HuH-7 (cell line): ENCODE measurements around the gene ZNF662.
"Not testable (repeated sequence)": the region's sequence is repeated elsewhere in the genome, so short reads cannot be mapped to it uniquely, and the experiment has no call there.

Experiments
- DNase-seq: peaks from one replicate; pipeline ENCODE4 v3.0.0; 2011; ENCODE audit warnings: low spot score

Gene ZNF662

DNA sequence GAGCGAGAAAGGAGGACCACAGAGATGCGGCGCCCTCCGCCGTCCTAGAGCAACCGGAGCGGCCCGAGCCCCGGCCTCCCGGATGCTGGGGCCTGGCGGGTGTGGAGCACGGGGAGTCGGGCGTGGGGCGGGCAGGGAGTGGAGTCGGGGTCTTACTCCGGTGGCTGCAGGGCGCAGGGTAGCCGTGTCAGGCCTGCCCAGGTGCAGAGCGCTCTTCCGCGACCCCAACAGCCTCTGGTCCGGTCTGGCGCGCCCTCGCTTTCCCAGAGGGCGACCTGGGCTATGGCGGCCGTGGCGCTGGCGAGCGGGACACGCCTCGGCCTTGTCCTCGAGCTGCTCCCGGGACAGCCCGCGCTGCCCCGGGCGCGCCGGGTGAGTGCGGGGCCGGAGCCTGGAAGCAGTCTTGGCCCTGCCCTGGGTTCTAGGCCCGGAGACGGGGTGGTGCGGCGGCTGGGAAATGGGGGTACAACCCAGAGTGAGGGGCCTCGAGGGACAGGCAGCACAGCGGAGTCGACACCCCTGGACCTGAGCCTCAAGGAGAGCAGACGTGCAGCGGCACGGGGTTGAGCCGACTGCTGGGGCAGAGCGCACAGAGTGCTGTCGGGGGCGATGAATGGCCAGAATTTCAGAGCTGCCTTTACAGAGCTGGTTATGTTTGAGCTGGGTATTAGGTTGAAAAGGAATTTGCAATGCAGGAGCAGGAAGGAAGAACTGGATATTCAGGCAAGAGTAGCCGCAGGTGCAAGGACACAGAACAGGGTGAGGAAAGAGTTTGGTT, at the start of gene ZNF662:
Gene ZNF662 (plus strand): TSS at position 73 of the 778 bp plus-strand sequence. CDS start 1,973 bp downstream, outside the sequence.
- DNase-seq, result peak; percentile 67

DNA sequence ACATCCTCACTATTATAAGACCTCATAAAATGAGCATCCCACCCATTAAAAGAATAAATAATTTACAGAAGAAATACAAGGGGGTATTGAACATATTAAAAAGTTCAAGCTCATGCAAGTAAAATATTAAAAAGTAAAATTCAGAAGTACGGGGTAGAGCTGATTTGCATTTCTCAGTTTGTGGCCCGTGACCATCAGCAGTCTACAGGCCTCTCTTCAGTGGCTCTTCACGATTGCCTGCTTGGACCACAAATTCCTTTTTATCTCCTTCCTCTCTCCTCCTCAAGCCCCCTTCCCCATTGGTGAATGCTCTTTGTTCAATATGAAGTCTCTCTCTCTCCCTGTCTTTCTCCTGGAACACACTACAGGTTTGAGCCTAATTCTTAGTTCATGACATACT, 49.4 kb upstream of the ZNF662 start:
- no peak for DNase-seq

DNA sequence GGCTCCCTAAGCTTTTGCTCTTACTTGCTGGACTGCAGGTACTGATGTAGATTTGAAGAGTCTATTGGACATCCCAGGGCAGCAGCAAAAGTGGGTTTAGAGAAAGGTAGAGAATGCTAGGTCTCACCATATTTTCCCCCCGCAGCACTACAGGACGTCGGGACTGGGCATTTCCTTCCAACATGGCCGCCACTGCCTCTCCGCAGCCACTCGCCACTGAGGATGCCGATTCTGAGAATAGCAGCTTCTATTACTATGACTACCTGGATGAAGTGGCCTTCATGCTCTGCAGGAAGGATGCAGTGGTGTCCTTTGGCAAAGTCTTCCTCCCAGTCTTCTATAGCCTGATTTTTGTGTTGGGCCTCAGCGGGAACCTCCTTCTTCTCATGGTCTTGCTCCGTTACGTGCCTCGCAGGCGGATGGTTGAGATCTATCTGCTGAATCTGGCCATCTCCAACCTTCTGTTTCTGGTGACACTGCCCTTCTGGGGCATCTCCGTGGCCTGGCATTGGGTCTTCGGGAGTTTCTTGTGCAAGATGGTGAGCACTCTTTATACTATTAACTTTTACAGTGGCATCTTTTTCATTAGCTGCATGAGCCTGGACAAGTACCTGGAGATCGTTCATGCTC, 41.5 kb upstream of the ZNF662 start:
- DNase-seq, result no peak

DNA sequence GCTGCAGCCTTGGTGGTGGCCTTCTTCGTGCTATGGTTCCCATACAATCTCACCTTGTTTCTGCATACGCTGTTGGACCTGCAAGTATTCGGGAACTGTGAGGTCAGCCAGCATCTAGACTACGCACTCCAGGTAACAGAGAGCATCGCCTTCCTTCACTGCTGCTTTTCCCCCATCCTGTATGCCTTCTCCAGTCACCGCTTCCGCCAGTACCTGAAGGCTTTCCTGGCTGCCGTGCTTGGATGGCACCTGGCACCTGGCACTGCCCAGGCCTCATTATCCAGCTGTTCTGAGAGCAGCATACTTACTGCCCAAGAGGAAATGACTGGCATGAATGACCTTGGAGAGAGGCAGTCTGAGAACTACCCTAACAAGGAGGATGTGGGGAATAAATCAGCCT, 40.7 kb upstream of the ZNF662 start:
- DNase-seq, result no peak

DNA sequence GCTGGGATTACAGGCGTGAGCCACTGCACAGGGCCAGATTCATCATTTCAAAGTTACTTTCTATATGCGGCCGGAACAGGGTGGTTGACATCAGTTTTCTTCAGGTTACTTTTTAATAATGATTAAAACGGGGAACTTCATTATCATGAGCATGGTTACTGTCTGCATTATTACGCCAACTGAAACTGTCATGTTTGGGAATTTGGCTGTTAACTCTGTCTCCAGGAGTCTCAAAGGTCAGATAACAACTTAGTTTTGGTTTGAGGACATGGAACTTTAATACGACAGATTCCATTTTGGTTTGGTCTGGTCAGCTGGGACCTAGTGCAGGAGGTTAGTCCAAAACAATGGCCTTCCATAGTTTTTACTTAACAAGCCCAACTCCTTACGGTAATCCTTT, 38.8 kb upstream of the ZNF662 start:
- DNase-seq, result no peak

DNA sequence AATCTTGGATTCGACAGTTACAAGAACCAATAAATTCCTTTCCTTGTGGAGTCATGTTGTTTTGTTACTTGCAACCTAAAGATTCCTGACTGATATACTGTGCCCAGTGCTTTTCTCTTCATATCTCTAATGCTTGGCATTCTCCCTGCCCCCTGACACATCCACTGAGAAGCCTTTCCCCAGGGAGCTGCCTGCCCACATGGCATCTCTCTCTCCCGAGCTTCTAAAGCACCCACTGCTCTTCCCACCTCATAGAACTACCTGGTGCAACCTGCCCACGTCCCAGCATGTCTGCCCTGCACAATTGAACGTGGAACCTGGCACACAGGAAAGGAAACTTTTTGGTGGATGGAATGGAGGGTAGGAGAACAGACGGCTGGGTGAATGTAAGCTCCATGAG, 37.1 kb upstream of the ZNF662 start:
- DNase-seq, result no peak

DNA sequence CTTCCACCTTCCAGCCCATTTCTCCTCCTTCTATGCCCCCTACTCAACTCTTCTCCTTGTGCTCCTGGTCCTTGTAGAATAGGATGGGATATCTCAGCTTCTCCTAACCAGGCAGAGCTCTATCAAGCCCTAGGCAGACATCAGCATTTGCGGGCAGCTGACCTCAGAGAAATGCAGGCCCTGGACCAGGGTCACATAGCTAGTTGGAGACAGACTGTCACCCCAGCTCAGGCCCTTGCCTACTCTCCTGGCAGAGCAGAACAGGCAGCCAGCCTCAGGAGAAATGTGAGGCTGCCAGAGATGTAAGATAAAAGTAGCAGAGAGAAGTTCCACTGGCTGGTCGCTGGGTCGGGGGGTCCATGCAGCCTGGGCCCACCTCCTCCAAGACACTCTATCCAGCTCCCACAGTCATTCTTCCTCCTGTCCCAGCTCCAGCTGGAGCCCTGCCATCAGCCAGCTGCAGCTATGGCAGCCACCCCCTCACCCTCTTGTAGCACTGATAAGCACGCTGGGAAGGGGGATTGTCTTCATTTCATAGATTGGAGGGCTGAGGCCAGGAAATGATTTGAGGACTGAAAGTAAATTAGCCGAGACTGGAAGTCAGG, 34.2 kb upstream of the ZNF662 start:
- DNase-seq, result no peak

DNA sequence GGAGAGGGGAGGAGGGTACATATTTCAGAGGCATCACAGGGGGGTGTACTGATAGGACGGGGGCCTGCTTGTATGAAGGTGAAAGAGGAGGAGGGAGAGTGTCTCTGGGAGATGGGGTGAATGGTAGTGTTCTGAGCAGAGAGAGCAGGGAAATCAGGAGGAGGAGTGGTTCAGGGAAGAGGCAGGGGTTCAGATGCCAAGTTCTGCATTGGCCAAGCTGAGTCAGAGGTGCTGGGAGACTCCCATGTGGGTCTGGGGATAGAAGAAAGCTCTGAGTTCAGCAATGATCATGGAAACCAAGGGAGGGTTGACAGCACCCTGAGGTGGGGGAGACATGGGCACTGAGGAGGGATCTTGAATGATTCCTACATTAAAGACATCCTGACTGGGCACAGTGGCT, 33.2 kb upstream of the ZNF662 start:
- DNase-seq, result no peak

DNA sequence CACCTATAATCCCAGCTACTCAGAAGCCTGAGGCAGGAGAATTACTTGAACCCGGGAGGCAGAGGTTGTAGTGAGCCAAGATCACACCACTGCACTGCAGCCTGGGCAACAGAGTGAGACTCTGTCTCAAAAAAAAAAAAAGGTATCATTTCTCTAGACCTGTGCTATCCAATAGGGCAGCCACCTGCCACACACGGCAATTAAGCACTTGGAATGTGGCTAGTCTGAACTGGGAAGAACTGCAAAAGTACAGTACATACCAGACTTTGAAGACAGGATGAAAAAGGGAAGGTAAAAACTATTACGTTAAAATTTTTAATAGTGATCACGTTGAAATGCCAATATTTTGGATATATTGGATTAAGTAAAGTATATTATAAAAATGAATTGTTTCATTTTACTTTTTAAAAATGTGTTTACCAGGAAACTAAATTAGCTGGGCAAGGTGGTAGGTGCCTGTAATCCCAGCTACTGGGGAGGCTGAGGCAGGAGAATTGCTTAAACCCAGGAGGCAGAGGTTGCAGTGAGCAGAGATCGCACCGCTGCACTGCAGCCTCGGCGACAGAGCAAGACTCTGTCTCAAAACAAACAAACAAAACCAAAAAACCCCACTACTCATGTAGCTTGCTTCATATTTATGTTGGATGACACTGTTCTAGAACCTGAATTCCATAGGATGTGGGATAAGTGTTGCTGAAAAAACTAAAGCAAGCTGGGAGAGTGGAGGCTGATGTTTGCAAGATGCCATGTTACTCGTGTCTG, 32.5 kb upstream of the ZNF662 start:
- no peak for DNase-seq

DNA sequence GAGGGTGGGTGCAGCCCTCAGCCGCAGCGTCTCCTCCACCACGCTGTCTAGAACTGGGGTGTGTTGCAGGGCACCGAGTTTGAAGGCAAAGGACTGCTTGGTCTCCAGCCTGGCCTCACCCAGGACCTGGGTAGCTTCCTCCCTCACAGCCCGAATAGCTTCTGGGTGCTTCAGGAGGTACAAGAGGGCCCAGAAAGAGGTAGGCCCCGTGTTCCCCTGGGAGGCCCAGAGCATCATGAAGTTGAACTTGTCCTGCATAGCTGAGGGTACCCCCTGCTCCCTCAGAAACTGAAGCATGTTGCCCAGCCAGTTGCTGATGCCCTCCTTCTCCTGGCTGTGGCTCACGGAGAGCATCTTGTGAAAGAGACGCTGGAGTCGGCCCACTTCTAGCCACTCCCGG, 31.2 kb upstream of the ZNF662 start:
- DNase-seq, result no peak

DNA sequence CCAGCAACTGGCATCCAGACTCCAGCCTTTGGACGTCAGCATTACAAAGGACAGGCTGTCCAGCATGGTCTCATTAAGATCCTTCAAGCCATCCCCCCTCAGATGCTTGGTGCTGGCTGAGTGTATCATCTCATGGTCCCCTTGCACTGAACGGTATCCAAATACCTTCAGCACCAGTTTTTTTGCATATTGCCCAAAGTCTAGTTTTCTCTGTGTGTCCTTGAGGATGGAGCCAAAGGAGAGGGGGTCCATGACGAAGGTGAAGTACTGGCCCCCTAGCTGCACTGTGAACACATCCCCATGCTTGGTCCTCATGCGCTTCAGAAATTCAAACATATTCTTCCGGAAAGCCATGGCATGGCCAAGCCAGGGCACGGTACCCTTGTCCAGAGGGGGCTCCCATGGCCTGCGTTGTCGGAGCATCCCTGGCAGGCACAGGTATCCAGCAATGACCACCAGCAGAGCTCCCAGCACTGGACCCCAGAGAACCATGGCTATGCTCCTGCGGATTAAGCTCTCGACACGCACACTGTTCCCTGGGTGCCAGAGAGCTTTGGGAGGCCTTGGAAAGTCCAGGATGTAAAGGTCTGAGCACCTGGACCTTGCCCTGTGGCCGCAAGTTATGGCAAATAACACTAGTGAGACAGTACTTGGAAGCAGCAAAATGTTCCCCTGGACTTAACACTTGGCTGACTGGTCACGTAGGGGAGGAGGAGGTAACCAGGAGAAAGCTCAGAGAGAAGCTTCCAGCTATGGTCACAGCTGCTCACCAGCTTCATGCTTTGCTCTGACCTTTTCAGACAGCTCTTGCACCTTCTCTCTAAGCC, 30.4 kb upstream of the ZNF662 start, which contains the start of gene CYP8B1:
Gene CYP8B1 (minus strand): TSS at position 555 of the 827 bp plus-strand sequence. CDS start 63 bp downstream, at position 492.
- DNase-seq, result no peak

DNA sequence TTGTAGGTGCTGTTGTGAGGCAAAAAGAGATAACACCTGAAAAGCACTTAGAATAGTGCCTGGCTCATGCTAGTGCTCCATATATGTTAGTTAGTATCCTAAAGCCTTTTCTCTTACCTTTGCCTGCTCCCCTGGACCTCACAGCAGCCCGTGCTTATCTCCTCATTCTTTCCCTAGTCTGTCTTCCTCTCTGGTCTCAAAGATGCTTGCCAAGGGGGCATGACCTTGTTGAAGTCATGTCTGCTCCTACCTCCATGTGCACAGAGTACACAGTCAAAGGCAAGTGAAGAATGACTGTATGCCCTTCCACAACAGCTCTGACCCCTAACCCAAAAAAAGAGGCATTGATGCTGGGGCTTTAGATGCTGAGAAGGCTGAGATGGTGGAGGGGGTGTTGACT, 29.5 kb upstream of the ZNF662 start:
- DNase-seq, result no peak

DNA sequence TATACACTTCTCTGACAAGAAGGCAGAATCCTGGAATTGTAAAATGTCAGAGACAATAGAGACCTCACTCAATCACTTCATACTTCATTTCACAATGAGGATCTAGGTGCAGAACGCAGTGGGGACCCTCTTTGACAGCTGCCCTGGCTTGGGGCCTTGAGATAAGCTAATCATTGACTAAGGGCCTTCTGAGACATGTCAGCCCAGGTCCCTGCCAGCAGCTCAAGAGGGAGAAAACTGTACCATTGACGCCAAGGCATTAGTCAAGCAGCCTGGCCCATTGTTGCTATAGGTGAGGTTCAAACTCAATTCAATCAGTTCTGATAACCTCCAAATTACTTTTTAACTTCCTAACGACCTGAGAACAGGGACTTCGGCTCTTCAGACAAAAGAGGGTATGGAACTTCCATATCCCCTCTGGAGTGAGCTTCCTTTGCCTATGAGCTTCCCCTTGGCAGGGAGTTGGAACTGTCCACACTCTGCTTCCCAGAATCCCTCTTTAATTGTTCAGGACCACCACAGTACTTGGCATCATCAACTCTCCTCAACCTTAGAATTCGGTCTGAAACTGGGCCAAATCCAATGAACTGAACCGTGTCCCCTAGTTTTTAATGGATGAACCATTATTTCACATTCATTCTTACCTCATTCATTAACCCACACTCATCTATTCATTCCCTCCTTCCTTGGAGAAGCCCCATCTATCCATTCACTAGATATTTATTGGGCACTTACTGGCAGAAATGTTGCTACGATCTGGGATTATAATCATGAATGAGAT, 28.8 kb upstream of the ZNF662 start:
- no peak for DNase-seq

DNA sequence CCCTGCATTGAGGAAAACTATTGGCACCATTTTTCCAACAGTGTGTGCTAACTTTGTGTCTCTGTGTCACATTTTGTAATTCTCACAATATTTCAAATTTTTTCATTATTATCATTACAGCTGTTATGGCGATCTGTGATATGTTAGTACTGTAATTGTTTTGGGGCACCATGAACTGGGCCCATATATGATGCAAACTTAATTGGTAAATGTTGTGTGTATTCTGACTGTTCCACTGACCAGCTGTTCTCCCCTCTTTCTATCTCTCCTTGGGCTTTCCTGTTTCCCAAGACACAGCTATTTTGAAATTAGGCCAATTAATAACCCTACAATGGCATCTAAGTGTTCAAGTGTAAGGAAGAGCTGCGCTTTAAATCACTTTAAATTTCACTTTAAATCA, 28.1 kb upstream of the ZNF662 start:
- no peak for DNase-seq

DNA sequence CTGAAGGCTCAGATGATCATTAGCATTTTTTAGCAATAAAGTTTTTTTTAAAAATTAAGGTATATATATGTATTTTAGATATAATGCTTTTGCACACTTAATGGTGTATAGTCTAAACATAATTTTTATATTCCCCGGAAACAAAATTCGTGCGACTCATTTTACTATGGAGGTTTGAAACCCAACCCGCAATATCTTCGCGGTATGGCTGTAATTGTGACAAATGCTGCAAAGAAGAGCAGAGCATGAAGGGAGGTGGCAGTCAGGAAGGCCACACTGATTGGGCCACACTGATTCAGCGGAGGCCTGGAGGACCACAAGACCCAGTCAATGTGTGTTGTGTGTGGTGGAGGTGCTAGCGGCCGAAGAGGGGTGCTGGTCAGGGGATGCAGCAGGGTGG, 25.8 kb upstream of the ZNF662 start:
- no peak for DNase-seq

DNA sequence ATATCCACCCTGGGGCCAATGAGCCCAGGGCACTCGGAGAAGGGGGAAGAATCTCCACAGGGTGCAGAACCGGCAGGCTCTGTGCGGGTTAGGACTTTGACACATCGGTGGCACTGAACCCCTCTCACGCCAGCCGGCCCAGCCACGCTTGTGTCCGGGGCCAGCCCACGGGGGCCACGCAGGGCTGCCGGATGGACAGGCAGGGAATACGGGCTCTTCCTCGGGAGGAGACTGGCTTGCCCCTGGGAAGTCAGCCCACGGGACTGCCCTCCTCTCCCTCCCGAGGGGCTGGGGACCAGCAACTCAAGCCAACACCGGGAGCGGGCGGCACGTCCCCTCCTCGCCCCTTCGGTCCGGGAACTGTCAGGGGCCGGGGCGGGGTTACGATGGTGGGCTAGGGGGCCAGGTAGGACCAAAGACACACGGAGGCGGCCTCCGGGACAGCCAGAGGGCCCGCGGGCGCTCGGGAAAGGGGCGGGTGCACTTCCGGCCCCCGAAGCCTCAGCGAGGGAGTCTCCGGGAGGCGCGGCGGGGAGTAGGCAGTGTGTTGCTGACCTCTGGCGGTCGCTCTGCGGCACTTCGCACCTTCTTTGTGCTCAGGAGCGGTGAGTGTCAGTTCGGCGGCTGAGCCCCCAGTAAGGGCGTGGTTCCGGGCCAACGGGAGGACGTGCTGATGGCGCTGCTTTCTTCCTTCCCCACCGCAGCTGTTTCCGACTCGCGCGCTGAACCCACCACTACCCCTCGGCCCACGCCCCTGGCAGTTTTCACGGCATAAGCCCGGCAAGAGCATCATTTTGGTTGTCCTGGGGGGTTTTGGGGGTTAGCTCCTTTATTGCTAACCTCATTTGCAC, 25.1 kb upstream of the ZNF662 start:
- DNase-seq, result peak; percentile 94

DNA sequence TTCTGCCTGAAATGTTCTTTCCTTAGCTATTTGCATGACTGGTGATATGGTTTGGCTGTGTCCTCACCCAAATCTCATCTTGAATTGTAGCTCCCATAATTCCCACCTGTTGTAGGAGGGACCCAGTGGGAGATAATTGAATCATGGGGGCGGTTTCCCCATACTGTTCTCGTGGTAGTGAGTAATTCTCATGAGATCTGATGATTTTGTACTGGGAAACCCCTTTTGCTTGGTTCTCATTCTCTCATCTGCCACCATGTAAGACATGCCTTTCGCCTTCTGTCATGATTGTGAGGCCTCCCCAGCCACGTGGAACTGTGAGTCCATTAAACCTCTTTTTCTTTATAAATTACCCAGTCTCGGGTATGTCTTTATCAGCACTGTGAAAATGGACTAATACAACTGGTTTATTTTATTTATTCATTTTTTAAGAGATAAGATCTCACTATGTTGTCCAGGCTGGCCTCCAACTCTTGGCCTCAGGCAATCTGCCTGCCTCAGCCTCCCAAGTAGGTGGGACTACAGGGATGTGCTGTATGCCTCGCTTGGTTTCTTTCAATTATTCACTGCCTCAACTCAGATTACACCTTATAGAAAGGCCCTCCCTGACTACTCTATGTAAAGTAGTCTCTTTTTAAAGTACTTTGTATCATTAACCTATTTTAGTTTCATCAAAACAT, 22.6 kb upstream of the ZNF662 start:
- not testable (repeated sequence) for DNase-seq

DNA sequence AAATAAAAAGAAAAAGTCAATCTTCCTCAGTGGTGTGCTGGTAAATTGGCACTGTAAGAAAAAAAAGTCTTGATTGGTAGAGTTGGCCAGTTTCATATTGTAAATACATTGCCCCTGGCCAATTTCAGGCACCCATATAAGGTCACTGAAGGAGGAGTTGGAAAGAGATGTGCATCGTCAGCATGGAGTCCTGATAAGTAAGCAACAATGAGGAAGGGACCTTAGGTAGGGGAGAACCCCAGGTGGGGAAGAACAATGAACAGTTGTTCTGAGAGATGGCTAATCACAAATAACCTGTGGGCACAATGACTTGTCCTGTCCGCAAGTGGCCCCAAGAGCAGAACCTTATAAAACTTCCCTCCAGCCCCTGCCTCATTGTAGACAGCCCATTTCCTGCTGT, 21.6 kb upstream of the ZNF662 start:
- DNase-seq, result no peak

DNA sequence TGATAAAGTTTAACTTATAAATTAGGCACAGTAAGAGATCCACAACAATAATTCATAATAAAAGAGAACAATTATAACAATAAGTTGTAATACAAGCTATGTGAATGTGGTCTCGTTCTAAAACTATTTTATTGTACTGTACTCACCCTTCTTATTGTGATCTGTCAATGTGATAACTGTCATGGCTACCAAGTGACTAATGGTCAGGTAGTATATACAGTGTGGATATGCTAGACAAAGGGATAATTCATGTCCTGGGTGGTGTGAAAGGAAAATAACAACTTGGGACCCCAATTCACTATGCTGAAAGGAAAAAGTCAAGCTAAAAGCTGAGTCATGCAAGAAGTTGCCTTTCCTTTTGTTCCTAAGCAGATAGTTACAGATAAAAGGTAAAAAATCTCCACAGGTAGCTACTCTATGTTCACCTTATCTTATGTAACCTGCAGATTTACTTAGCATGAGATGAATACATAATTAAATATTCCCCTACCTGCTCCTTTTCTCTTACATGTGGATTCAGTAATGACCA, 19.6 kb upstream of the ZNF662 start:
- DNase-seq, result no peak
